Neural cell (in vitro differentiated cells): Measurements from ENCODE around the gene KCNAB1.
A peak's percentile ranks its signal among the peaks of the same experiment; 100 is the strongest.

Experiments
- EZH2 ChIP-seq: fragments of 200-600, 300-800 bp; shearing (Covaris generic), sonication (generic); IDR thresholded peaks from 2 replicates; pipeline ENCODE4 v1.6.1; 2014; ENCODE audit warnings: antibody characterized with exemption, low read length, borderline replicate concordance, mild to moderate bottlenecking; ENCODE audit not compliant: insufficient read depth, poor library complexity, severe bottlenecking
- POLR2AphosphoS5 ChIP-seq: IDR thresholded peaks from 2 replicates; pipeline ENCODE4 v1.6.1; 2012
- TAF1 ChIP-seq: IDR thresholded peaks from 2 replicates; pipeline ENCODE4 v1.6.1; 2012; ENCODE audit warnings: low read depth
- TF ChIP-seq, protein P1 (sequence below): fragments of 450-650 bp; IDR thresholded peaks from 2 replicates; pipeline ENCODE4 v1.5.1; 2014; ENCODE audit warnings: antibody characterized with exemption, mild to moderate bottlenecking, moderate library complexity; ENCODE audit not compliant: poor library complexity, severe bottlenecking
- TF ChIP-seq, protein P2 (sequence below): IDR thresholded peaks from 2 replicates; pipeline ENCODE4 v1.6.1; 2012; ENCODE audit warnings: borderline replicate concordance

DNA sequence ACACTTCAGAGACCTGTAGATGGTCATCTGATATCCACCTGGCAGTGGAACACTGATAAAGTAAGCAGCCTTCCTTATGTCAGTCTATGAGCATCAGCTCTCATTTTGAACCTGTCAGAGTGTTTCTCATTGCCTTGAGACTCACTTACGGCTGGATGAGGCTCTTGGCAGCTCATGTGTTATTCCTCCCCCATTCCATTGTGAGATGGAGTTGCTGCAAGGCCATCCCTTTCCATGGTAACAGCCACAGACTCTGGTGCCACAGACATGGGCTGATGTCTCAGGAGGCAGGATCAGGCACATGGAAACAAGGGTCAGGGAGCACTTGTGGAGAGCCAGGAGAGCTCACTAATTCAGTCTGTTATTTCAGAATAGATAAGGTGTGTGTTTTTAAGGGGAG, 11.9 kb downstream of the KCNAB1 start:
- TF ChIP-seq, protein P1, sequence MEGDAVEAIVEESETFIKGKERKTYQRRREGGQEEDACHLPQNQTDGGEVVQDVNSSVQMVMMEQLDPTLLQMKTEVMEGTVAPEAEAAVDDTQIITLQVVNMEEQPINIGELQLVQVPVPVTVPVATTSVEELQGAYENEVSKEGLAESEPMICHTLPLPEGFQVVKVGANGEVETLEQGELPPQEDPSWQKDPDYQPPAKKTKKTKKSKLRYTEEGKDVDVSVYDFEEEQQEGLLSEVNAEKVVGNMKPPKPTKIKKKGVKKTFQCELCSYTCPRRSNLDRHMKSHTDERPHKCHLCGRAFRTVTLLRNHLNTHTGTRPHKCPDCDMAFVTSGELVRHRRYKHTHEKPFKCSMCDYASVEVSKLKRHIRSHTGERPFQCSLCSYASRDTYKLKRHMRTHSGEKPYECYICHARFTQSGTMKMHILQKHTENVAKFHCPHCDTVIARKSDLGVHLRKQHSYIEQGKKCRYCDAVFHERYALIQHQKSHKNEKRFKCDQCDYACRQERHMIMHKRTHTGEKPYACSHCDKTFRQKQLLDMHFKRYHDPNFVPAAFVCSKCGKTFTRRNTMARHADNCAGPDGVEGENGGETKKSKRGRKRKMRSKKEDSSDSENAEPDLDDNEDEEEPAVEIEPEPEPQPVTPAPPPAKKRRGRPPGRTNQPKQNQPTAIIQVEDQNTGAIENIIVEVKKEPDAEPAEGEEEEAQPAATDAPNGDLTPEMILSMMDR, result no peak
- TF ChIP-seq EZH2 (no peak), POLR2AphosphoS5 (peak; percentile 51), TAF1 (no peak)
- TF ChIP-seq, protein P2, sequence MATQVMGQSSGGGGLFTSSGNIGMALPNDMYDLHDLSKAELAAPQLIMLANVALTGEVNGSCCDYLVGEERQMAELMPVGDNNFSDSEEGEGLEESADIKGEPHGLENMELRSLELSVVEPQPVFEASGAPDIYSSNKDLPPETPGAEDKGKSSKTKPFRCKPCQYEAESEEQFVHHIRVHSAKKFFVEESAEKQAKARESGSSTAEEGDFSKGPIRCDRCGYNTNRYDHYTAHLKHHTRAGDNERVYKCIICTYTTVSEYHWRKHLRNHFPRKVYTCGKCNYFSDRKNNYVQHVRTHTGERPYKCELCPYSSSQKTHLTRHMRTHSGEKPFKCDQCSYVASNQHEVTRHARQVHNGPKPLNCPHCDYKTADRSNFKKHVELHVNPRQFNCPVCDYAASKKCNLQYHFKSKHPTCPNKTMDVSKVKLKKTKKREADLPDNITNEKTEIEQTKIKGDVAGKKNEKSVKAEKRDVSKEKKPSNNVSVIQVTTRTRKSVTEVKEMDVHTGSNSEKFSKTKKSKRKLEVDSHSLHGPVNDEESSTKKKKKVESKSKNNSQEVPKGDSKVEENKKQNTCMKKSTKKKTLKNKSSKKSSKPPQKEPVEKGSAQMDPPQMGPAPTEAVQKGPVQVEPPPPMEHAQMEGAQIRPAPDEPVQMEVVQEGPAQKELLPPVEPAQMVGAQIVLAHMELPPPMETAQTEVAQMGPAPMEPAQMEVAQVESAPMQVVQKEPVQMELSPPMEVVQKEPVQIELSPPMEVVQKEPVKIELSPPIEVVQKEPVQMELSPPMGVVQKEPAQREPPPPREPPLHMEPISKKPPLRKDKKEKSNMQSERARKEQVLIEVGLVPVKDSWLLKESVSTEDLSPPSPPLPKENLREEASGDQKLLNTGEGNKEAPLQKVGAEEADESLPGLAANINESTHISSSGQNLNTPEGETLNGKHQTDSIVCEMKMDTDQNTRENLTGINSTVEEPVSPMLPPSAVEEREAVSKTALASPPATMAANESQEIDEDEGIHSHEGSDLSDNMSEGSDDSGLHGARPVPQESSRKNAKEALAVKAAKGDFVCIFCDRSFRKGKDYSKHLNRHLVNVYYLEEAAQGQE, result peak; percentile 48
